Fibroblast of lung (primary cell): ENCODE results near the gene C1QTNF9B.

Experiments used
- CTCF ChIP-seq, 2 donors: IDR thresholded peaks in 1 of 2; conservative IDR thresholded peaks in 1 of 2; 1 replicate in 1 of 2; 2 replicates in 1 of 2; pipeline ENCODE4 v1.5.1; 2011 to 2012; ENCODE audit warnings: low read length in 2 of 2, control low read depth in 1 of 2, inconsistent platforms in 1 of 2, low read depth in 1 of 2, mild to moderate bottlenecking in 1 of 2
- EZH2 ChIP-seq: IDR thresholded peaks from 2 replicates; pipeline ENCODE4 v1.5.1; 2012; ENCODE audit warnings: low read length, control low read depth, mild to moderate bottlenecking; ENCODE audit errors: missing control alignments

DNA sequence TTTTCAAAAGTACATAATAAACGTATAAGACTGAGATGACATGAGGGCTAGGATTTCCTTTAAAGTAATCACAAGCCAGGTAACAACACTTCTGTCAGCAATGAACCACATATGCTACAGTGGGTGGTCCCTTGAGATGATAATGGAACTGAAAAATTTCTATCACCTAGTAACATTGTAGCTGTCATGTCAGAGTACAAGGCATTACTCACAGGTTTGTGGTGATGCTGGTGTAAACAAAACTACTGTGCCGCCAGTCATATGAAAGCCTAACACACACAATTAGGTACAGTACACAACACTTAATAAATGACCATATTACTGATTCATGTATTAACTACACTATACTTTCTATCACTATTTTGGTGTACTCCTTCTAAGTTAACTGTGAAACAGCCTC is 45.0 kb downstream of the C1QTNF9B start:
- no peak for TF ChIP-seq EZH2
- no peak for TF ChIP-seq CTCF (conservative IDR thresholded peaks at IDR 0.05 in 1 of 2, IDR thresholded peaks at IDR 0.05 in 1 of 2; ENCODE audit: low read depth in 1 of 2, low read length in 2 of 2)
